ENCODE data around the gene GYPE. TPM values are rescaled to one million over a fixed set of nuclear protein-coding genes. Genes with fewer than 3 reads are reported as not detected.
"Not testable (repeated sequence)": the region's sequence is repeated elsewhere in the genome, so short reads cannot be mapped to it uniquely, and the experiment has no call there.

Gene GYPE
- polyA plus RNA-seq: 1 to 10 TPM in 2 of 3 donors, under 1 TPM in 1; 0.15 to 1.7 (median 1.2) TPM

DNA sequence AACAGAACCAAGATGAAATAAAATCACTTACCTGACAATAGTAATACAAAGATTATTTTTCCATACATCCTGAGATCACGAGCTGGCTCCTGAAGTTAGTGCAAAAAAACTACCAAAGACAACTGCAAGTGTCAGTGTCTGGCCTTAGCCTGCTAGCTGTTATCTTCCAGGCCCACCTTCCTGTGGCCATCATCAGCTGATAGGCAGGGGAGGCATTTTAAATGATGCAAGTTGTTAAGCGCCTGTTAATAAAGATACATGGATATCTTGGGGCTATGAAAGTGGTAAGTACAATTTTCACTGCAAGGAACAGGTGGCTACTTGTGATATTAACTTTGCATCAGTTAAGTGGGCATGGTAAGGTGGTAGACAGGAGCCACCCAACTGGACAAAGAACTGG is at the start of gene GYPE:
Gene GYPE (minus strand): TSS at position 120 of the 400 bp plus-strand sequence. CDS start 52 bp downstream, at position 68.
- WGBS, 3 donors: 76 to 100% (median 95%) methylated on average over 2 of the region's 2 CpGs

DNA sequence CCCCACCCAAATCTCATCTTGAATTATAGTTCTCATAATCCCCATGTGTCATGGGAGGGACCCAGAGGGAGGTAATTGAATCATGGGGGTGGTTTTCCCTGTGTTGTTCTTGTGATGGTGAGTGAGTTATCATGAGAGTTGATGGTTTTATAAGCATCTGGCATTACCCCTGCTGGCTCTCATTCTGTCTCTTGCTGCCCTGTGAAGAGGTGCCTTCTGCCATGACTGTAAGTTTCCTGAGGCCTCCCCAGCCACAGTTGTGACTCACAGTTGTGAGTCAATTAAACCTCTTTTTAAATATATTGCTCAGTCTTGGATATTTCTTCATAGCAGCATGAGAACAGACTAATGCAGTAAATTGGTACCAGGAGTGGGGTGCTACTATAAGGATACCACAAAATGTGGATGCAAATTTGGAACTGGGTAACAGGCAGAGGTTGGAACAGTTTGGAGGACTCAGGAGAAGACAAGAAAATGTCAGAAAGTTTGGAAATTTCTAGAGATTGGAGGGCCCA is 46.2 kb upstream of the GYPE start:
- H3K27ac ChIP-seq (ENCODE audit: low read depth, low read length): not testable (repeated sequence)

More for the DNA sequence above, at the start of gene GYPE:
- H3K27ac ChIP-seq (ENCODE audit: low read depth, low read length): not testable (repeated sequence)

DNA sequence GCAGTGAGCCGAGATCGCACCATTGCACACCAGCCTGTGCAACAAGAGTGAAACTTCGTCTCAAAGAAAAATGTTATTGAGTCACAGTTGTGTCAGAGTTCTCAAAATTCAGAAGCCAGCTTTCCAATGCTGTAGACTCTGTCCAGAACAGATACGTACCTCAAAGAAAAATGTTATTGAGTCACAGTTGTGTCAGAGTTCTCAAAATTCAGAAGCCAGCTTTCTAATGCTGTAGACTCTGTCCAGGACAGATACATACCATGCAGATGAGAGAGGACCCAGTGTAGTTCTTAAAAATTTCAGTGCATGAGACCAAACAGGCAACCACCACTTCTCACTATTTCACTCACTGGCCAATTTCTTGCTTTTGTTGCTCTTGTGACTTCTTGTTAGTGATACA is 45.6 kb upstream of the GYPE start:
- not testable (repeated sequence) for H3K27ac ChIP-seq (ENCODE audit: low read depth, low read length)
- WGBS, 3 donors: 85 to 95% (median 95%) methylated on average over 4 of the region's 4 CpGs

DNA sequence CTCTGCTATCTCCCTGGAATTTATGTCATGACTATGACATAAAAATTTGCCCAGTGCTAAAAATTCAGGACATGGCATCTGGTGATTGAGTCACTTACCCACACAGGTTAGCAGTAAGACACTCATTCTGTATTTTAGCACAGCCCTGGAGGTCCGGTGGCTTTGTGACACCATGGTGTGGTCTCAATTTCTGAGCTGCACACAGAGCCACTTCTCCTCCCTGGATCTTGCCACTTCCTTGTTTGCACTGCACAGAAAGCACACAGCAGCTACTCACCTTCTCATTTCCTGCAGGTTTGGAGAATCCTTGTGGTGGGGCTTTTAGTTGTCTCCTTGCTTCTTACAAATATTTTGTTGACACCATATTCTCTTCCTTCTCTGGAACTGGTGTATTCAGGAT is 44.8 kb upstream of the GYPE start:
- 0 to 69% (median 50%) methylated on average over 1 of the region's 1 CpG for WGBS, 3 donors
- H3K27ac ChIP-seq (ENCODE audit: low read depth, low read length): not testable (repeated sequence)

DNA sequence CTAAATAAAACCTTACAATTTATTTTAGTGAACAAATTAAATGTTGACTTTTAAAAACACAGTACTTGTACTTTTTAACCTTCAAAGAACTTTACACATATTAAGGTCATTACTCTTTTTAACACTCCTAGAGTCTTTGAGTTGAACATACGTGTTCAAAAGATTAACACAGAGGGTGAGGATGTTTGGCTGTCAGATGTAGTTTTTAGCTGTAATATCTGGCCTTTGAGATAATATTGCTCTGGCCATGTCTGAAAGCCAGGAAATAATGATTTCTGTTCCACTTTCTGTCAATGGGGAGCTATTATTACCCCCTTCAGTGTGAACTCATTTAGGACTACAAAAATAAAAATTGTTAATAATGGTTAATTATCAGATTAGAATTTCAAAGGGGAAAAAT is 42.1 kb upstream of the GYPE start:
- H3K27ac ChIP-seq (ENCODE audit: low read depth, low read length): not testable (repeated sequence)
- WGBS, 3 donors: 51 to 77% (median 54%) methylated on average over 1 of the region's 1 CpG

DNA sequence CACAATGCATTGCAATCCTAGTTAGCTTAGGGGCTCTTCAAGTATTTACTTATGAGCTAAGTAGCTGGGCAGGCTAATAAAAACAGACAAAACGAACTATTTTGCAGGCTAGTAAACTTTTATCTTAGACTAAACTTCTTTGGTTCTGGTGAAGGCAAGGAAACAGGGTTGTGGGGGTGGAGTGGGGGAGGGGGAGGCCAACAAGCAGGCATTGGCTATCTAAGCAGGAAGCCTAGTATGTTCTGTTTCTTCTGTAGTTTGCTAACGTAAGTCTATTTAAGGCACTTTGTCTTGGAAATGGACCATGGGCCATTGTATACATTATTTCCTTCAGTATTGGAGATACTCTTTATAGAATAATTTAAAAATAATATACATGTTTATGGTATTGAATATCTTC is 35.3 kb upstream of the GYPE start:
- H3K27ac ChIP-seq (ENCODE audit: low read depth, low read length): not testable (repeated sequence)
- WGBS, 3 donors: 68 to 85% (median 84%) methylated on average over 2 of the region's 2 CpGs

DNA sequence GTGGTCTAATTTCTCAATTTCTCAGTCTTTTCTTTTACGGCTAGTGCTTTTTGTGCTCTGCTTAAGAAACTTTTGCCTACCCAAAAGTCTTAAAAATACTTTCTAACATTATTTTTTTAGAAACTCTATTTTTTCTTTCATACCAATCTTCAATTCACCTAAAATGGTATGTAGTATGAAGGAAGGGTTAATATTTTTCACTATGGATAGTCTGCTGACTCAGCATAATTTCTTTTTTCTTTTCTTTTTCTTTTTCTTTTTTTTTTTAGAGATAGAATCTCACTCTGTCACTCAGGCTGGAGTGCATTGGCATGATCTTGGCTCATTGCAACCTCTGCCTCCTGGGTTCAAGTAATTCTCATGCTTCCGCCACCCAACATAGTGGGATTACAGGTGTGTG is 34.2 kb upstream of the GYPE start:
- 95 to 98% (median 97%) methylated on average over 2 of the region's 2 CpGs for WGBS, 3 donors
- no peak overlapping the region for H3K27ac ChIP-seq (ENCODE audit: low read depth, low read length)

DNA sequence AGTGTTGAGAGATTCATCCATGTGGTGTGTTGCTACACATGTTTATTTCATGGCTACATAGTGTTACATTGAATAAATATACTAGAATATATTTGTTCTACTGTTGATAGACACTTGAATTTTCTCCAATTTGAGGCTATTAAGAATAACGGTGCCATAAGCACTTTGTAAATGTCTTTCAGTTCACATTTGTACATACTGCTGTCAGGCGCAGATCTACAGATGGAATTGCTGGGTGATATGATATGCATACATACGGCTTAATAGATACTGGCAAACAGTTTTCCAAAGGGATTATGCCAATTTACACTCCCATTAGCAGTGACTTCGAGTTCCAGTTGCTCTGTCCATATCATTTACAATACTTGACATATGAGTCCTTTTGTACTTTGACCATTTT is 33.5 kb upstream of the GYPE start:
- H3K27ac ChIP-seq (ENCODE audit: low read depth, low read length): not testable (repeated sequence)
- 58 to 90% (median 88%) methylated on average over 4 of the region's 4 CpGs for WGBS, 3 donors

DNA sequence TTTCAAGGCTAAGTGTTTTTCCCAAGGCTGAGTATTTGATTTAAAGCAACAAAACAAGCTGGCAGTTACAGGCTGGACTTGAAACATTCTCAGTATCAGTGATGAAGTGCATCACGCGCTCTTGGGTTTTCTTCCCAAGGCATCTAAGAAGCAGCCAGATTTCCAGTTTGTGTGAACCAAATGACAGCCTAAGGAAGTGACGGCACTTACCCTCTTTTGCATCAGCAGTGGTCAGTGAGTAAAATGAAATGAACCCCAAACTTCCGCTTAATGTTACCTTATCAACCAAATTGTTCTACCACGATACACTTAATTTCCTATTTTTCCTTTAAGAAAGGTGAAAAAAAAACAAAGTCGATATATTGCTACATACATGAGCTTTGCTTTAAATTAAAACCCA is 15.8 kb upstream of the GYPE start:
- H3K27ac ChIP-seq (ENCODE audit: low read depth, low read length): no peak overlapping the region
- 55 to 68% (median 67%) methylated on average over 6 of the region's 6 CpGs for WGBS, 3 donors

DNA sequence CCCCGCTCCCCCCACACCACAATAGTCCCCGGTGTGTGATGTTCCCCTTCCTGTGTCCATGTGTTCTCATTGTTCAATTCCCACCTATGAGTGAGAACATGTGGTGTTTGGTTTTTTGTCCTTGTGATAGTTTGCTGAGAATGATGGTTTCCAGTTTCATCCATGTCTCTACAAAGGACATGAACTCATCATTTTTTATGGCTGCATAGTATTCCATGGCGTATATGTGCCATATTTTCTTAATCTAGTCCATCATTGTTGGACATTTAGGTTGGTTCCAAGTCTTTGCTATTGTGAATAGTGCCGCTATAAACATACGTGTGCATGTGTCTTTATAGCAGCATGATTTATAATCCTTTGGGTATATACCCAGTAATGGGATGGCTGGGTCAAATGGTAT is 11.1 kb upstream of the GYPE start:
- H3K27ac ChIP-seq (ENCODE audit: low read depth, low read length): not testable (repeated sequence)
- 76 to 93% (median 92%) methylated on average over 3 to 5 of the region's 5 CpGs for WGBS, 3 donors

DNA sequence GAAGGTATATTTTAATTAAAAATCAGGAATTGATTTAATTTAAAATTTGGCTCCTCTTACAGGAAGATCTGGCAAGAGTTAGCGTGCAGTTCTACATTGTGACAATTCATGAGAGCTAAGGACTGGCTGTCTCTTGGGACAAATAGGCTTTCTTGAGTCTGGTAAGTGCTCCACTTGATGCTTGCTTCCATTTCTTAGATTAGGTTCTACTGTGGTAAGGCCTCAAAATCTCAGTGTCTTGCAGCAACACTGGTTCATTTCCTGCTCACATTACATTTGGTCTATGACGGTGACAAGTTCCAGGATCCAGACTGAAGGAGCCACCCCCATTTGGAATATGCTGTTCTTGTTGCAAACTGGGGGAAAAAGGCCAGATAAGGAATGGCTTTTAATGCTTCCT is 7.1 kb upstream of the GYPE start:
- H3K27ac ChIP-seq (ENCODE audit: low read depth, low read length): not testable (repeated sequence)
- WGBS, 3 donors: 21 to 76% (median 52%) methylated on average over 1 to 2 of the region's 2 CpGs

DNA sequence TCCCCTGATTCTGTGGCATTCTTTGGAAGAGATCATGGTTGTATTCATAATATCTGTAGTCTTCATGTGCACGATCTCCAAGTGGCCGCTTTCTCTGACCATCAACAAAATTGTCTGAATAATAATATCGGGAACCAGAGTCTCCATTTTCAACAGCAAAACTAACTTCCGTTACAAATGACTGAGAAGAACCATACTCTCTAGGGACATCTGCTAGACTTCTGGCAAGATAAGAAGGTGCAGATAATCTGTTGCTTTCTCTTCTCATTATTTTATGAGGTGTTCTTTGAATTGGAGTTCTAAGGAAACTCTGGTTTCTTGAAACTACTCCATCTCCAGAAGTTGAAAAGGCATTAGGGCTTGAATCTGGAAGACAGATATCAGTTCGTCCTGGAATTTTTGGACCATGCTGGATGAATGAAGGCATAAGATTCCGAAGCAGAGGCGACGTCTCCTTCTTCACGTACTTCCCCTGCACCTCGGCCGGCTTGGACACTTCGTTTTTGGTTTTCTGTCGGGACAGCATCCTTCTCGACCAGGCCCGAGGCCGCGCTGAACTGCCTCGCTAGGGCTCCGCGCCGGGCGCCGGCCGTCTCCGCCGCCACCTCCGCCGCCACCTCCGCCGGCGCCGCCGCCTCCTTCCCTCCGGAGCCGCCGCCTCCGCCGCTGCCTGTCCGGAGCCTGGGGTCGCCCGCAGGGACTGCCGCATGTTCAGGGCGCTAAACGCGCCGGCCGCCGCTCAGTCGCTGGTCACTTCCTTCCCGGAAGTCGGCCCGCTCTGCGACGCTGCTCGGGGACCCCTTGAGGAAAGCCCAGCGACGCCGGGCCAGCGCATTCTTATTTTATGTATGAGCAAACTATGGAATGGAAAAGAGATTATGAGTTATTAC is 6.4 kb upstream of the GYPE start:
- WGBS, 3 donors: 16 to 29% (median 21%) methylated on average over 51 to 59 of the region's 59 CpGs

DNA sequence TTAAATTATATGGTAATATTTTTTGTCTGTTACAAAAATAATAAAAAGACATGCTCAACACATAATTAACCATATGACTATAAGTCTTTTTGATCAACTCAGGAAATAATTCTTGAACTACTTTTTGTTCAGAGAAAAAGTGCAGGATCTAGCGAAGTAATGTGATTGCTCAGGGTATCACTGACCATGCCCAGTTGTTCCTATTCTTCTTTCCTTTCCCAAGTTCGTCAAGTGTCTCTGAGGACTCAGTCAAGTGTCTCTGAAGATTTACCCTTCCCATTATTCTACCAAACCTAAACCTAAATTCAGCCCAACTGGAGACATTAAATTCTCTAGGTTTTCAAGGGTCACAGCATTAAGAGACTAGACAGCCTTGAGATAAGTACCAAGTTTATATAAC is 5.5 kb upstream of the GYPE start:
- H3K27ac ChIP-seq (ENCODE audit: low read depth, low read length): not testable (repeated sequence)
- WGBS, 3 donors: 53 to 61% (median 54%) methylated on average over 2 of the region's 2 CpGs

More for the DNA sequence above, 6.4 kb upstream of the GYPE start:
- H3K27ac ChIP-seq (ENCODE audit: low read depth, low read length): peak overlapping the region; percentile 55

DNA sequence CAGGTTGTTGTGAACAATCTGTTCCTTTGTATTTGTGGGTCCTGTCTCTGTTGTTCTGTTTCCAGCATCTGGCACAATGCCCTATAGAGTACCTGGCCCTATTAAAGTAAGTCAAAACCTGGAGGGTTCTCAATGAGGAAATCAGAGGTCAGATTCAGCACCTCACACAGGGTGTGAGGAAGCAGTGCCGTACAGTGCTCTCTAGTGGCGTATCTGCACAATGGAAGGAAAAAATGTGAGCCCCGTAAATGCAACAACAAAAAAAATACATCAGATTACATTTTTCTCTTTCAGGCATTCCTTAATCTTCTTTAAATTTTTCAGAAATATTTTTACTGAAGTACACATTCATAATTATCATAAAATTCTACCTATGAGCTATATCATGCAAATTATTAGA is 2.5 kb upstream of the GYPE start:
- H3K27ac ChIP-seq (ENCODE audit: low read depth, low read length): not testable (repeated sequence)
- 12 to 30% (median 24%) methylated on average over 3 of the region's 3 CpGs for WGBS, 3 donors

DNA sequence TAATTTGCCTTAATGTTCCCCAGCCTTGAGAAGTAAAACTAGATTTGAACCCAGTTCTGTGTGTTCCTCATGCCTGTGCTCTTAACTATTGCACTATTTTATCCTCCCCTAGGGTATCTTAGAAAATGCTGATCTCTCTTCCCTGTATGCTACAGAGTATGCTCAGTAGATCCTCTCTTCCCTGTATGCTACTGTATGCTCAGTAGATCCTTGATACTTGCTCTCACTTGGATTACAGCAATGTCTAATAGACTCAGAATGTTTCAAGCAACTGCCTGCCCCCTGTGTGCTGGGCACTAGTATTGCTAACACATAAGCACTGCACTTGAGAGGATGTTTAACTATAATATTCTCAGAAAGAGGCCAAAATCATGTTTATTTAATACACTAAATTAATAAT is 928 bp downstream of the GYPE start:
- H3K27ac ChIP-seq (ENCODE audit: low read depth, low read length): not testable (repeated sequence)

DNA sequence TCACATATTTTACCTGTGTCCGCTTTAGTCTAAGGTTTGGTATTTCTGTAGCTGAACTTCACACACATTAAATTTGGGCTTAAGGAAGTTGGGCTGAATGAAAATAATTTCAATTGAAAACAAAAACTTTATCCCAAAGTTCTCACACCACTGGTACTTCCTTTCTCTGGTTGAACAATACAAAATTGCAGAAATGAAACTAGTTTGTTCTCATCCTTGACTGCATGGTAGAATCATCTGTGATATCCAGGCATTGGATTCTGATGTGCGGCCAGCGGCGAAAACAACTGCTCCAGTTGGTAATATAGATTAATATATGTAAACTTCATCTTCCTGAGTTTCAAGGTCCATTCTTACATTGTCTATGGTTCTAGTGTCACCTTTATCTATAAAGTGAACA is 15.0 kb downstream of the GYPE start:
- H3K27ac ChIP-seq (ENCODE audit: low read depth, low read length): not testable (repeated sequence)
- 64 to 74% (median 72%) methylated on average over 4 of the region's 4 CpGs for WGBS, 3 donors

DNA sequence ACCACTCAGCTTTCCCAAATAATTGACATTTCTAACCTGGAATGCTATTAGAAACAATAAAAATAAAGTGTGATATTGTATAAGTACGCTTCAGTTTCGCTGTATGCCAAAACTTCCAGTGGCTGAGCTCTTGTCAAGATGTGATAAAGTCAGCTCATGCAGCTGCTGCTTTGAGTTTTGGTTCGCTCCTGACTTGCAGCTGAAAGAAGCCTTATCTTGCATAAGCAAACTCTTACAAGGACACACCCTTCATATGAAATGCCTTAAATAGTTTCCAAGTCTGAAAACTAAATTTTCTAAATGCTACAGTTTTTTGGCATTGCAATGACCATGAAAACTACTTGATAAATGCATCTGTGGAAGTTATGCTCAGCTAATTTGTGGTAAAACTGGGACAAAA is 17.2 kb downstream of the GYPE start:
- H3K27ac ChIP-seq (ENCODE audit: low read depth, low read length): not testable (repeated sequence)
- WGBS, 3 donors: 60% methylated on average over 1 of the region's 3 CpGs; no CpG with 5 or more reads in 2 of the 3 donors

DNA sequence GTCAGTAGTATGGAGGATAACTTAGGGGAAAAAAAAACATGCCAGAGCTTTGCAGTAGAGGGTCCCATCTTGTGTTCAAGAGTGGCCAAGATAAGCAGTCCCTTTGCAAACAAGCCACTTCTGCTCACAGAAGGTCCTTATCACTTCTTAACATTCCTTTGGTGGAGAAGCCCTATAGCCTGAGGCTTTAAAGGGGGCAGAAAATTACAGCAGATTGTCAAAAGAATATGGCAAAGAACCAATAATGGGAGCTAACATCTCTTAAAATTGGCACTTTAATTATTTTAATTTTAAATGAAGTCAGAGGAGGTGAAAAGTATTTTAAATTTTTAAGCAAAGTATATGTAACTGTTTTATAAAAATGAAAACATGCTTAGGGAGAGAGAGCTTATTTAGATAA is 20.4 kb downstream of the GYPE start:
- H3K27ac ChIP-seq (ENCODE audit: low read depth, low read length): not testable (repeated sequence)

DNA sequence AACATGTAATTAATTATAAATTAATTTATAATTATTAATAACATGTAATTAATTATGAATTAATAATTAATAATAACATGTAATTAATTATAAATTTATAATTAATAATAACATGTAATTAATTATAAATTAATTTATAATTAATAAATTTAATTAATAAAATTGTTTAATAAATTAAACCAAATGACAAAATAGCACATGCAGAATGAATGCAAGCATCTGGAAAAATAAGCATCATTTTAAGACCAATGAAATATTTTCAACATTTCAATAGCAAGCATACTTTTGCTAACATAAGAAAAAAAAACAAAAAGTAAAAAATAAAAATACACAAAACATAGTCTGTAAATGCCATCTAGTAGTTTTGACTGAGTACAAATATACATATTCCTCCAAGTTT is 21.8 kb downstream of the GYPE start:
- no peak overlapping the region for H3K27ac ChIP-seq (ENCODE audit: low read depth, low read length)

DNA sequence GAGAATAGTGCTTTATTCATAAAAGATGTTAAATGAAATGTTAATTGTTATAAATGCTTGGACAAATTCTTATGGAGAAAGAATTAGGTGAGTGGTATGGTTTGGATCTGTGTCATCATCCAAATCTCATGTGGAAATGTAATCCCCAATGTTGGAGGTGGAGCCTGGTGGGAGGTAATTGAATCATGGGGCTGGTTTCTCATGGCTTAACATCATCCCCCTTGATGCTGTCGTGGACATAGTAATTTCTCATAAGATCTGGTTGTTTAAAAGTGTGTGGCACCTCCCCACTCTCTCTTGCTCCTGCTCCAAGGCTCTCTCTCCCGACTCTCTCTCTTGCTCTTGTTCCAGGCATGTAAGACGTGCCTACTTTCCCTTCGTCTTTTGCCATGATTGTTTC is 22.5 kb downstream of the GYPE start:
- WGBS, 3 donors: 82 to 86% (median 82%) methylated on average over 3 to 4 of the region's 4 CpGs
- no peak overlapping the region for H3K27ac ChIP-seq (ENCODE audit: low read depth, low read length)
